Chondrocyte (in vitro differentiated cells): ENCODE data around the gene ACADVL. TPM values are rescaled to one million over a fixed set of nuclear protein-coding genes. Genes with fewer than 3 reads are reported as not detected.
"Not testable (repeated sequence)": the region's sequence is repeated elsewhere in the genome, so short reads cannot be mapped to it uniquely, and the experiment has no call there.

Source experiments
- DNase-seq: peaks from one replicate; pipeline ENCODE4 v3.0.0; 2021; ENCODE audit warnings: mixed read lengths, low spot score
- H3K27ac Mint-ChIP-seq: one replicate; pipeline ENCODE4 v1.8.0; 2021; ENCODE audit warnings: mild to moderate bottlenecking, moderate library complexity, mixed read lengths; ENCODE audit not compliant: unreplicated experiment
- H3K27me3 Mint-ChIP-seq: 2 replicates; pipeline ENCODE4 v1.8.0; 2021; ENCODE audit warnings: low read depth, mixed read lengths
- H3K36me3 Mint-ChIP-seq: 2 replicates; pipeline ENCODE4 v1.8.0; 2021; ENCODE audit warnings: low read depth, mixed read lengths
- H3K4me1 Mint-ChIP-seq: 2 replicates; pipeline ENCODE4 v1.8.0; 2021; ENCODE audit warnings: low read depth, mild to moderate bottlenecking, mixed read lengths
- H3K4me3 Mint-ChIP-seq: one replicate; pipeline ENCODE4 v1.8.0; 2021; ENCODE audit warnings: mild to moderate bottlenecking, moderate library complexity, mixed read lengths; ENCODE audit not compliant: unreplicated experiment
- H3K9me3 Mint-ChIP-seq: 2 replicates; pipeline ENCODE4 v1.8.0; 2021; ENCODE audit warnings: low read depth, mixed read lengths
- CTCF ChIP-seq: fragments of 200-600 bp; sonication (generic); IDR thresholded peaks from 2 replicates; pipeline ENCODE4 v1.5.0; 2021; ENCODE audit warnings: antibody characterized with exemption, mild to moderate bottlenecking, moderate library complexity
- total RNA-seq: library from RNA; stranded (reverse); gene quantifications from 3 replicates; pipeline ENCODE4 v1.2.1, GENCODE V29; 2021

Gene ACADVL
- total RNA-seq, 1 donor from 2014 or later = 454 TPM

- Mint-ChIP-seq H3K27me3 (no peaks in the 10 kb centered on the region), H3K4me3 (no peak within 1 kb of the TSS), H3K36me3 (no peaks in the 10 kb centered on the region), H3K9me3 (no peaks in the 10 kb centered on the region), H3K27ac (no peak within 1 kb of the TSS), H3K4me1 (no peaks in the 10 kb centered on the region)
- peak; percentile 73 for DNase-seq
- no peak for TF ChIP-seq CTCF
Measured at GRCh38 chr17:7179317-7180254, 40.2 kb upstream of the ACADVL start, which contains the start of gene ASGR1. TSS of gene ASGR1 (minus strand) at chr17:7179370. CDS start at chr17:7178563, 807 bp downstream.

GRCh38 chr17:7182101-7182500 is 37.6 kb upstream of the ACADVL start:
- not testable (repeated sequence) for H3K9me3 Mint-ChIP-seq, H3K4me1 Mint-ChIP-seq, H3K4me3 Mint-ChIP-seq, H3K27ac Mint-ChIP-seq, H3K27me3 Mint-ChIP-seq, H3K36me3 Mint-ChIP-seq
- DNase-seq = peak; percentile 5

GRCh38 chr17:7183433-7184090 is 36.2 kb upstream of the ACADVL start:
- peaks cover 5% of the 10 kb centered on the region for H3K36me3 Mint-ChIP-seq
- no peaks in the 10 kb centered on the region for H3K4me1 Mint-ChIP-seq
- no peak for TF ChIP-seq CTCF
- DNase-seq = no peak
- H3K27ac Mint-ChIP-seq = peak overlapping the region; percentile 63
- H3K9me3 Mint-ChIP-seq = no peaks in the 10 kb centered on the region
- no peaks in the 10 kb centered on the region for H3K27me3 Mint-ChIP-seq
- no peak overlapping the region for H3K4me3 Mint-ChIP-seq

- Mint-ChIP-seq H3K4me1 (no peaks in the 10 kb centered on the region), H3K4me3 (no peak overlapping the region), H3K27me3 (no peaks in the 10 kb centered on the region), H3K27ac (peak overlapping the region; percentile 63), H3K9me3 (no peaks in the 10 kb centered on the region), H3K36me3 (peaks cover 5% of the 10 kb centered on the region)
- no peak for TF ChIP-seq CTCF
- DNase-seq = peak; percentile 52
Measured at GRCh38 chr17:7184091-7184488, 35.6 kb upstream of the ACADVL start.

- Mint-ChIP-seq H3K9me3 (no peaks in the 10 kb centered on the region), H3K36me3 (peaks cover 8% of the 10 kb centered on the region), H3K4me3 (no peak overlapping the region), H3K4me1 (no peaks in the 10 kb centered on the region), H3K27ac (no peak overlapping the region), H3K27me3 (no peaks in the 10 kb centered on the region)
- DNase-seq = peak; percentile 32
- no peak for TF ChIP-seq CTCF
Measured at GRCh38 chr17:7184647-7185046, 35.1 kb upstream of the ACADVL start.
